ENCODE measurements around the gene PPP2R5B. TPM values are rescaled to one million over a fixed set of nuclear protein-coding genes. Genes with fewer than 3 reads are reported as not detected.

Gene PPP2R5B
- total RNA-seq, 1 experiment from 2014 or later, result 7.4 TPM

GRCh38 chr11:64878223-64878493, 46.3 kb upstream of the PPP2R5B start:
- BruUV-seq (replicated peaks), result no TSS peak
- DNase-seq, result no peak

GRCh38 chr11:64878494-64879243, 45.8 kb upstream of the PPP2R5B start, which contains the start of gene EHD1:
EHD1 (minus strand) TSS chr11:64878621; CDS start chr11:64878464, 157 bp downstream.
- Histone ChIP-seq H3K27me3 (replicated peaks; ENCODE audit: control insufficient read depth, insufficient read depth, low read length) (no peaks in the 10 kb centered on the region), H3K4me3 (ENCODE audit: low read depth, low read length) (peak within 1 kb of the TSS; percentile 93), H3K4me1 (peaks cover 26% of the 10 kb centered on the region), H3K36me3 (ENCODE audit: control insufficient read depth, insufficient read depth, low read length) (0 out of 2 replicates have a peak, but pooled peaks cover 3% of the 10 kb centered on the region), H3K9me3 (no peaks in the 10 kb centered on the region)
- Mint-ChIP-seq H3K27ac (ENCODE audit: unreplicated experiment) (peak within 1 kb of the TSS; percentile 82), H3K36me3 (ENCODE audit: insufficient read depth, unreplicated experiment) (peaks cover 60% of the 10 kb centered on the region), H3K27me3 (ENCODE audit: insufficient read depth, unreplicated experiment) (no peaks in the 10 kb centered on the region), H3K9me3 (ENCODE audit: unreplicated experiment) (no peaks in the 10 kb centered on the region), H3K4me1 (ENCODE audit: low read depth, unreplicated experiment) (peaks cover 7% of the 10 kb centered on the region), H3K4me3 (ENCODE audit: unreplicated experiment) (peak within 1 kb of the TSS; percentile 85)
- DNase-seq, result peak; percentile 99
- POLR2A ChIA-PET, result interaction anchor here (0.6 to 3.5 kb wide), 4 partner anchors 10 to 473 kb away, joined by 3 to 21 read pairs (median 5); no protein-coding TSS in a partner anchor
- TF ChIP-seq CTCF (IDR thresholded peaks at IDR 0.05; ENCODE audit: insufficient read depth in 1 of 2, low read depth in 1 of 2, low read length in 1 of 2, severe bottlenecking in 1 of 2, unreplicated experiment in 1 of 2), result peak in 1 of 2 experiments; percentile 75
- BruUV-seq (replicated peaks), result no TSS peak
- CTCF ChIA-PET, result interaction anchor here (0.6 to 3.2 kb wide), 5 partner anchors 10 to 177 kb away, joined by 3 to 17 read pairs (median 11); no protein-coding TSS in a partner anchor
- intact Hi-C loops (cut with micrococcal nuclease; ENCODE audit: unreplicated experiment), result loop anchor here (1.0 to 2.0 kb wide), 3 partner anchors 11 to 31 kb away; no protein-coding TSS in a partner anchor

More at GRCh38 chr11:64878223-64878493, 46.3 kb upstream of the PPP2R5B start:
- H3K27me3 ChIP-seq (replicated peaks; ENCODE audit: control insufficient read depth, insufficient read depth, low read length), result no peaks in the 10 kb centered on the region
- H3K4me3 ChIP-seq (ENCODE audit: low read depth, low read length), result peak overlapping the region; percentile 57
- no peak for TF ChIP-seq CTCF (IDR thresholded peaks at IDR 0.05; ENCODE audit: insufficient read depth in 1 of 2, low read depth in 1 of 2, low read length in 1 of 2, severe bottlenecking in 1 of 2, unreplicated experiment in 1 of 2)
- peaks cover 65% of the 10 kb centered on the region for H3K36me3 Mint-ChIP-seq (ENCODE audit: insufficient read depth, unreplicated experiment)
- POLR2A ChIA-PET, result interaction anchor here (0.9 to 3.5 kb wide), 2 partner anchors 11 to 13 kb away, joined by 3 to 21 read pairs; no protein-coding TSS in a partner anchor
- CTCF ChIA-PET, result interaction anchor here (0.6 to 3.2 kb wide), 4 partner anchors 10 to 178 kb away, joined by 8 to 17 read pairs (median 14); no protein-coding TSS in a partner anchor
- intact Hi-C loops (cut with micrococcal nuclease; ENCODE audit: unreplicated experiment), result loop anchor here (1.0 to 2.0 kb wide), 3 partner anchors 11 to 31 kb away; no protein-coding TSS in a partner anchor
- H3K36me3 ChIP-seq (ENCODE audit: control insufficient read depth, insufficient read depth, low read length), result 0 out of 2 replicates have a peak, but pooled peaks cover 3% of the 10 kb centered on the region
- H3K9me3 Mint-ChIP-seq (ENCODE audit: unreplicated experiment), result no peaks in the 10 kb centered on the region
- peaks cover 10% of the 10 kb centered on the region for H3K4me1 Mint-ChIP-seq (ENCODE audit: low read depth, unreplicated experiment)
- H3K4me1 ChIP-seq, result peaks cover 29% of the 10 kb centered on the region
- peak overlapping the region; percentile 82 for H3K27ac Mint-ChIP-seq (ENCODE audit: unreplicated experiment)
- no peaks in the 10 kb centered on the region for H3K27me3 Mint-ChIP-seq (ENCODE audit: insufficient read depth, unreplicated experiment)
- H3K9me3 ChIP-seq, result no peaks in the 10 kb centered on the region
- H3K4me3 Mint-ChIP-seq (ENCODE audit: unreplicated experiment), result peak overlapping the region; percentile 85

- no peaks in the 10 kb centered on the region for H3K27me3 Mint-ChIP-seq (ENCODE audit: insufficient read depth, unreplicated experiment)
- Histone ChIP-seq H3K4me3 (ENCODE audit: low read depth, low read length) (peak overlapping the region; percentile 93), H3K27me3 (replicated peaks; ENCODE audit: control insufficient read depth, insufficient read depth, low read length) (no peaks in the 10 kb centered on the region), H3K9me3 (no peaks in the 10 kb centered on the region), H3K4me1 (peaks cover 31% of the 10 kb centered on the region), H3K36me3 (ENCODE audit: control insufficient read depth, insufficient read depth, low read length) (0 out of 2 replicates have a peak, but pooled peaks cover 3% of the 10 kb centered on the region)
- intact Hi-C loops (cut with micrococcal nuclease; ENCODE audit: unreplicated experiment), result loop anchor here (2.0 kb wide), 1 partner anchor 15 kb away; no protein-coding TSS in a partner anchor
- peak overlapping the region; percentile 82 for H3K27ac Mint-ChIP-seq (ENCODE audit: unreplicated experiment)
- peaks cover 60% of the 10 kb centered on the region for H3K36me3 Mint-ChIP-seq (ENCODE audit: insufficient read depth, unreplicated experiment)
- ChIA-PET CTCF (interaction anchor here (0.6 to 3.2 kb wide), 5 partner anchors 9 to 100 kb away, joined by 3 to 17 read pairs (median 4); no protein-coding TSS in a partner anchor), POLR2A (interaction anchor here (0.6 to 3.5 kb wide), 3 partner anchors 10 to 474 kb away, joined by 3 to 21 read pairs (median 7); no protein-coding TSS in a partner anchor)
- peak overlapping the region; percentile 85 for H3K4me3 Mint-ChIP-seq (ENCODE audit: unreplicated experiment)
- BruUV-seq (replicated peaks), result TSS peak; percentile 88
- no peak for DNase-seq
- peaks cover 14% of the 10 kb centered on the region for H3K4me1 Mint-ChIP-seq (ENCODE audit: low read depth, unreplicated experiment)
- no peak for TF ChIP-seq CTCF (IDR thresholded peaks at IDR 0.05; ENCODE audit: insufficient read depth in 1 of 2, low read depth in 1 of 2, low read length in 1 of 2, severe bottlenecking in 1 of 2, unreplicated experiment in 1 of 2)
- H3K9me3 Mint-ChIP-seq (ENCODE audit: unreplicated experiment), result no peaks in the 10 kb centered on the region
Measured at GRCh38 chr11:64879244-64879900, 45.1 kb upstream of the PPP2R5B start.

All from Caco-2 (cell line).